ENCODE measurements around the gene HDLBP.

The HDLBP gene

GRCh38 chr2:241228081-241228859, 87.2 kb downstream of the HDLBP start:
- no peak for DNase-seq (ENCODE audit: low read depth, low spot score)

GRCh38 chr2:241227594-241227993, 87.9 kb downstream of the HDLBP start:
- no peak for DNase-seq (ENCODE audit: low read depth, low spot score)

- DNase-seq (ENCODE audit: low read depth, low spot score), result no peak
Measured at GRCh38 chr2:241226723-241227572, 88.5 kb downstream of the HDLBP start.

- no peak for DNase-seq (ENCODE audit: low read depth, low spot score)
Measured at GRCh38 chr2:241225983-241226382, 89.5 kb downstream of the HDLBP start.

- DNase-seq (ENCODE audit: low read depth, low spot score), result no peak
Measured at GRCh38 chr2:241225545-241225944, 89.9 kb downstream of the HDLBP start.

GRCh38 chr2:241224851-241225438, 90.5 kb downstream of the HDLBP start:
- DNase-seq (ENCODE audit: low read depth, low spot score), result no peak

GRCh38 chr2:241224018-241224850, 91.2 kb downstream of the HDLBP start:
- DNase-seq (ENCODE audit: low read depth, low spot score), result no peak

- no peak for DNase-seq (ENCODE audit: low read depth, low spot score)
Measured at GRCh38 chr2:241223211-241224017, 92.1 kb downstream of the HDLBP start.

- no peak for DNase-seq (ENCODE audit: low read depth, low spot score)
Measured at GRCh38 chr2:241219856-241220356, 95.6 kb downstream of the HDLBP start.

- no peak for DNase-seq (ENCODE audit: low read depth, low spot score)
Measured at GRCh38 chr2:241219030-241219382, 96.5 kb downstream of the HDLBP start.

- DNase-seq (ENCODE audit: low read depth, low spot score), result no peak
Measured at GRCh38 chr2:241218131-241219029, 97.1 kb downstream of the HDLBP start.

GRCh38 chr2:241217320-241218031, 98.0 kb downstream of the HDLBP start:
- no peak for DNase-seq (ENCODE audit: low read depth, low spot score)

- no peak for DNase-seq (ENCODE audit: low read depth, low spot score)
Measured at GRCh38 chr2:241216211-241216761, 99.2 kb downstream of the HDLBP start.

- DNase-seq (ENCODE audit: low read depth, low spot score), result no peak
Measured at GRCh38 chr2:241215421-241215820, 100.1 kb downstream of the HDLBP start.

GRCh38 chr2:241214766-241215165, 100.7 kb downstream of the HDLBP start:
- DNase-seq (ENCODE audit: low read depth, low spot score), result no peak

GRCh38 chr2:241214209-241214608, 101.3 kb downstream of the HDLBP start:
- no peak for DNase-seq (ENCODE audit: low read depth, low spot score)

- DNase-seq (ENCODE audit: low read depth, low spot score), result no peak
Measured at GRCh38 chr2:241213567-241213966, 101.9 kb downstream of the HDLBP start.

- DNase-seq (ENCODE audit: low read depth, low spot score), result no peak
Measured at GRCh38 chr2:241213041-241213440, 102.4 kb downstream of the HDLBP start.

- DNase-seq (ENCODE audit: low read depth, low spot score), result no peak
Measured at GRCh38 chr2:241211276-241211675, 104.2 kb downstream of the HDLBP start.

All from brain pericyte (primary cell).